K562 (cell line): ENCODE data around the gene GREB1. TPM values are rescaled to one million over a fixed set of nuclear protein-coding genes. Genes with fewer than 3 reads are reported as not detected.

Experiments
- ATAC-seq: fragments of 200-7000 bp; cut with Tn5 transposase; 3 replicates; pipeline ENCODE4 v1.9.1; 2020; ENCODE audit warnings: moderate library complexity
- BruUV-seq: library from RNA; stranded (reverse); fragments of 400-500 nt; replicated peaks from 2 replicates; lab custom pipeline; 2021; lab: Mats Ljungman, UMichigan
- CTCF ChIA-PET: fragments of 300-600 bp; formaldehyde crosslinking; extraction: SDS; loops from one replicate; lab custom pipeline; 2021; ENCODE audit warnings: low intra/inter-chr PET ratio; lab: Yijun Ruan, JAX
- POLR2A ChIA-PET: fragments of 300-600, 350-650 bp; sonication (Branson Sonifier 250); formaldehyde crosslinking; extraction: SDS; loops from one replicate; lab custom pipeline; 2021; ENCODE audit warnings: antibody characterized with exemption, inconsistent platforms; lab: Yijun Ruan, JAX
- DNase-seq, 4 experiments: peaks; one replicate each; pipeline versions ENCODE4 v3.0.0 to v3.0.0-alpha.2; 2011 to 2018; ENCODE audit warnings: low spot score in 3 of 4, mixed read lengths in 3 of 4; ENCODE audit errors: extremely low read depth in 1 of 4
- FAIRE-seq: peaks from 2 replicates; lab custom pipeline; 2011; peaks lifted over from hg19 to GRCh38; lab: Jason Lieb, UNC
- H2AFZ ChIP-seq: 2 replicates; pipeline ENCODE4 v1.6.0; 2011; ENCODE audit warnings: low read depth, low read length, control low read depth, inconsistent platforms
- H3K27ac ChIP-seq: fragments of 200-600 bp; 3 replicates; pipeline ENCODE4 v1.8.0; 2011; ENCODE audit warnings: low read depth, mild to moderate bottlenecking, control low read depth, inconsistent platforms, low read length, moderate library complexity, mixed read lengths; ENCODE audit errors: extremely low read depth
- H3K27me3 ChIP-seq, 2 experiments: fragments of 300-600 bp in 1 of 2; 2 replicates in 1 of 2; 3 replicates in 1 of 2; pipeline versions ENCODE4 v1.6.0 to v1.8.0; 2011; ENCODE audit warnings: inconsistent platforms in 2 of 2, low read length in 2 of 2, mild to moderate bottlenecking in 1 of 2, mixed read lengths in 1 of 2, moderate library complexity in 1 of 2; ENCODE audit not compliant: control insufficient read depth in 2 of 2, insufficient read depth in 2 of 2
- H3K36me3 ChIP-seq: fragments of 300-600 bp; 3 replicates; pipeline ENCODE4 v1.8.0; 2011; ENCODE audit warnings: mild to moderate bottlenecking, low read length, inconsistent platforms; ENCODE audit not compliant: control insufficient read depth, insufficient read depth
- H3K4me1 ChIP-seq, 2 experiments: fragments of 200-600 bp in 1 of 2; replicated peaks in 1 of 2; 2 replicates in 1 of 2; 3 replicates in 1 of 2; pipeline versions ENCODE4 v1.5.1 to v1.8.0; 2011; ENCODE audit warnings: inconsistent platforms in 2 of 2, low read length in 2 of 2, mild to moderate bottlenecking in 1 of 2, mixed read lengths in 1 of 2, moderate library complexity in 1 of 2; ENCODE audit not compliant: control insufficient read depth in 2 of 2, insufficient read depth in 2 of 2
- H3K4me2 ChIP-seq: 2 replicates; pipeline ENCODE4 v1.6.1; 2011; ENCODE audit warnings: low read length, control low read depth, inconsistent platforms, mixed read lengths; ENCODE audit not compliant: insufficient read depth
- H3K4me3 ChIP-seq: fragments of 200-600 bp; sonication (generic), shearing (Covaris generic); 2 replicates; pipeline ENCODE4 v1.5.1; 2016; ENCODE audit warnings: control low read depth, inconsistent platforms
- H3K79me2 ChIP-seq: fragments of 200-600 bp; 3 replicates; pipeline ENCODE4 v1.8.0; 2011; ENCODE audit warnings: low read length, inconsistent platforms; ENCODE audit not compliant: control insufficient read depth, insufficient read depth
- H3K9ac ChIP-seq, 2 experiments: 2 replicates each; pipeline versions ENCODE4 v1.6.0 to v1.6.1; 2011; ENCODE audit warnings: low read depth in 2 of 2, low read length in 2 of 2, control low read depth in 1 of 2, inconsistent platforms in 1 of 2, mild to moderate bottlenecking in 1 of 2, mixed read lengths in 1 of 2; ENCODE audit not compliant: insufficient read depth in 1 of 2
- H3K9me1 ChIP-seq: one replicate; pipeline ENCODE4 v1.6.0; 2011; ENCODE audit warnings: inconsistent platforms, mild to moderate bottlenecking, low read length, moderate library complexity; ENCODE audit not compliant: control insufficient read depth, insufficient read depth
- H3K9me3 ChIP-seq: replicated peaks from 2 replicates; pipeline ENCODE4 v1.5.1; 2011; ENCODE audit warnings: low read depth, low read length, inconsistent platforms; ENCODE audit not compliant: control insufficient read depth, insufficient read depth
- H4K20me1 ChIP-seq: replicated peaks from 2 replicates; pipeline ENCODE4 v1.6.1; 2011; ENCODE audit warnings: low read length, inconsistent platforms, mixed read lengths; ENCODE audit not compliant: control insufficient read depth, insufficient read depth
- ATF3 ChIP-seq, 2 experiments: fragments of 450-650 bp in 1 of 2; sonication (generic) in 1 of 2; formaldehyde crosslinking in 1 of 2; IDR thresholded peaks in 1 of 2; conservative IDR thresholded peaks in 1 of 2; 2 replicates each; pipeline versions ENCODE4 v1.6.1 to v1.8.1; 2016 to 2023; ENCODE audit warnings: mild to moderate bottlenecking in 2 of 2, moderate library complexity in 2 of 2, inconsistent platforms in 1 of 2, missing genetic modification reagents in 1 of 2
- CHCHD3 ChIP-seq: fragments of 250-450 bp; sonication (Bioruptor Pico); IDR thresholded peaks from 2 replicates; pipeline ENCODE4 v2.1.2; 2022; ENCODE audit warnings: mild to moderate bottlenecking
- DLX4 ChIP-seq: fragments of 250-450 bp; sonication (Bioruptor Pico); IDR thresholded peaks from 2 replicates; pipeline ENCODE4 v1.6.1; 2021; ENCODE audit warnings: mild to moderate bottlenecking
- E2F6 ChIP-seq, 2 experiments: IDR thresholded peaks; 2 replicates each; pipeline ENCODE4 v1.6.1; 2011; ENCODE audit warnings: borderline replicate concordance in 1 of 2, control low read depth in 1 of 2, low read depth in 1 of 2, low read length in 1 of 2, mild to moderate bottlenecking in 1 of 2, mixed read lengths in 1 of 2, moderate library complexity in 1 of 2; ENCODE audit not compliant: insufficient read depth in 1 of 2, insufficient read length in 1 of 2, poor library complexity in 1 of 2, severe bottlenecking in 1 of 2; ENCODE audit errors: extremely low read depth in 1 of 2
- IFI16 ChIP-seq: fragments of 250-450 bp; sonication (Bioruptor Pico); IDR thresholded peaks from 2 replicates; pipeline ENCODE4 v2.1.2; 2022; ENCODE audit warnings: mild to moderate bottlenecking, inconsistent platforms
- NCOR1 ChIP-seq: fragments of 450-650 bp; IDR thresholded peaks from 2 replicates; pipeline ENCODE4 v1.6.1; 2016; ENCODE audit warnings: mild to moderate bottlenecking, moderate library complexity
- PHF21A ChIP-seq: fragments of 450-650 bp; IDR thresholded peaks from 2 replicates; pipeline ENCODE4 v1.6.1; 2017; ENCODE audit warnings: low read depth, borderline replicate concordance
- RAD21 ChIP-seq, 2 experiments: fragments of 250-450 bp in 1 of 2; fragments of 450-650 bp in 1 of 2; sonication (Bioruptor Pico) in 1 of 2; formaldehyde crosslinking in 1 of 2; IDR thresholded peaks in 1 of 2; conservative IDR thresholded peaks in 1 of 2; 2 replicates each; pipeline versions ENCODE4 v1.4.0 to v1.8.0; 2020 to 2022; ENCODE audit warnings: mild to moderate bottlenecking in 2 of 2, moderate library complexity in 1 of 2
- RBBP5 ChIP-seq: fragments of 200-600 bp; sonication (generic); IDR thresholded peaks from 2 replicates; pipeline ENCODE4 v1.6.1; 2012; ENCODE audit warnings: borderline replicate concordance, mild to moderate bottlenecking, low read length, control low read depth, inconsistent platforms; ENCODE audit not compliant: insufficient read depth, poor library complexity, severe bottlenecking
- TEAD4 ChIP-seq, 2 experiments: sonication (generic) in 1 of 2; formaldehyde crosslinking in 1 of 2; IDR thresholded peaks; 2 replicates each; pipeline versions ENCODE4 v1.6.1 to v1.8.0; 2012 to 2022; ENCODE audit warnings: borderline replicate concordance in 1 of 2, inconsistent platforms in 1 of 2, low read length in 1 of 2, mild to moderate bottlenecking in 1 of 2, missing genetic modification reagents in 1 of 2
- ZBTB11 ChIP-seq, 3 experiments: fragments of 200-800 bp in 1 of 3; fragments of 250-450 bp in 1 of 3; fragments of 450-650 bp in 1 of 3; sonication (Bioruptor Pico) in 1 of 3; sonication (Bioruptor generic) in 1 of 3; formaldehyde crosslinking in 1 of 3; IDR thresholded peaks; 2 replicates each; pipeline versions ENCODE4 v1.6.1 to v1.8.0; 2016 to 2022; ENCODE audit warnings: mild to moderate bottlenecking in 2 of 3, missing genetic modification characterization in 2 of 3, missing compliant biosample characterization in 1 of 3, moderate library complexity in 1 of 3
- ZNF124 ChIP-seq: sonication (generic); formaldehyde crosslinking; IDR thresholded peaks from 2 replicates; pipeline ENCODE4 v1.8.1; 2022; ENCODE audit warnings: missing genetic modification reagents
- ZNF444 ChIP-seq: fragments of 250-450 bp; sonication (Bioruptor Pico); IDR thresholded peaks from 2 replicates; pipeline ENCODE4 v1.4.0; 2020; ENCODE audit warnings: mild to moderate bottlenecking, moderate library complexity
- WGBS: fragments of 100-300 bp; shearing (Covaris generic); methylation state at CpG from one replicate; pipeline ENCODE4 v1.1.6; 2016; ENCODE audit warnings: low coverage, mixed read lengths; ENCODE audit not compliant: insufficient coverage; ENCODE audit errors: missing lambda C conversion rate; 5-methylcytosine and 5-hydroxymethylcytosine counted together
- in situ Hi-C: fragments of 300-500 bp; cut with MboI; formaldehyde crosslinking; loops from 4 replicates; pipeline ENCODE4 v1.15.0; 2018; ENCODE audit warnings: inconsistent platforms, mixed read lengths
- intact Hi-C: fragments of 100-400 bp; cut with micrococcal nuclease; formaldehyde crosslinking; loops from 2 replicates; pipeline ENCODE4 v1.14.2; 2022
- polyA plus RNA-seq, 8 experiments: library from polyadenylated mRNA; depleted of rRNA in 4 of 8; stranded (reverse) in 5 of 8; unstranded in 3 of 8; fragments of >200 nt; fragmentation: Nextera tagmentation in 2 of 8; fragmentation: Illumina TruSeq in 1 of 8; extraction: Ambion mirVana in 2 of 8; extraction: Trizol in 1 of 8; gene quantifications; 2 replicates each; pipeline versions ENCODE4 v1.2.1 to v1.2.3, GENCODE V29; 2011 to 2014; ENCODE audit warnings: inconsistent platforms in 1 of 8, missing spikeins in 1 of 8
- total RNA-seq, 7 experiments: library from RNA; depleted of rRNA in 6 of 7; stranded (reverse); fragments of >200 nt in 6 of 7; fragmentation: Illumina TruSeq in 2 of 7; extraction: Trizol in 2 of 7; gene quantifications; 2 replicates each; pipeline versions ENCODE4 v1.2.1 to v1.2.3, GENCODE V29; 2011 to 2021; ENCODE audit warnings: low replicate concordance in 1 of 7

The GREB1 gene
- total and polyA plus RNA-seq, 9 of the 15 experiments (the other 6 are each of a cell fraction or from before 2014, with no cell fraction given): 0.04 to 0.86 (median 0.10) TPM; not detected in 1

GRCh38 chr2:11494310-11494709 is 39.5 kb upstream of the GREB1 start:
- H3K9ac ChIP-seq: no peak overlapping the region
- BruUV-seq: no TSS peak
- DNase-seq (no peak), FAIRE-seq (no peak), ATAC-seq (no peak)
- H2AFZ ChIP-seq: no peak overlapping the region
- H3K4me3 ChIP-seq: no peak overlapping the region
- no peak overlapping the region for H3K27ac ChIP-seq
- ChIA-PET POLR2A (no interaction called here), CTCF (no interaction called here)
- intact Hi-C loops (no loop called here), in situ Hi-C loops (loop anchor here (25.0 kb wide), 1 partner anchor 293 kb away; no protein-coding TSS in a partner anchor)
- H4K20me1 ChIP-seq: no peaks in the 10 kb centered on the region; the same call in 1 of the 2 replicates
- no peaks in the 10 kb centered on the region for H3K9me3 ChIP-seq
- H3K9me1 ChIP-seq: no peaks in the 10 kb centered on the region
- H3K27me3 ChIP-seq: peaks cover 14 to 38% of the 10 kb centered on the region in 2 experiments; a peak in 4 of 5 replicates
- H3K36me3 ChIP-seq: no peaks in the 10 kb centered on the region
- 5% methylated on average over 2 of the region's 2 CpGs for WGBS
- H3K79me2 ChIP-seq: no peaks in the 10 kb centered on the region
- H3K4me2 ChIP-seq: no peak overlapping the region
- H3K4me1 ChIP-seq: peaks cover 0 to 4% of the 10 kb centered on the region in 2 experiments; a peak in 1 of 5 replicates
- no peak for TF ChIP-seq CHCHD3 (CRISPR knock-in tag)
- no peak for TF ChIP-seq TEAD4 (IDR thresholded peaks at IDR 0.05; ENCODE audit: low read length)
- TF ChIP-seq TEAD4 (CRISPR knock-in tag; IDR thresholded peaks at IDR 0.05; ENCODE audit: borderline replicate concordance): no peak
- no peak for TF ChIP-seq ZNF444 (CRISPR knock-in tag)
- no peak for TF ChIP-seq ZNF124 (CRISPR knock-in tag)
- no peak for TF ChIP-seq NCOR1
- TF ChIP-seq E2F6 (IDR thresholded peaks at IDR 0.05; ENCODE audit: borderline replicate concordance in 1 of 2, extremely low read depth in 1 of 2, insufficient read depth in 1 of 2, insufficient read length in 1 of 2, low read depth in 1 of 2, low read length in 1 of 2, poor library complexity in 1 of 2, severe bottlenecking in 1 of 2): no peak
- TF ChIP-seq PHF21A: no peak
- TF ChIP-seq ZBTB11 (CRISPR knock-in tag; IDR thresholded peaks at IDR 0.05): no peak
- TF ChIP-seq RAD21 (CRISPR knock-in tag; conservative IDR thresholded peaks at IDR 0.05 in 1 of 2, IDR thresholded peaks at IDR 0.05 in 1 of 2): no peak
- TF ChIP-seq RBBP5: no peak
- no peak for TF ChIP-seq IFI16 (CRISPR knock-in tag)
- no peak for TF ChIP-seq DLX4 (CRISPR knock-in tag)
- no peak for TF ChIP-seq ATF3 (IDR thresholded peaks at IDR 0.05)
- no peak for TF ChIP-seq ATF3 (CRISPR knock-in tag; conservative IDR thresholded peaks at IDR 0.05)
